ENCODE data around the gene EMC10.

DNA sequence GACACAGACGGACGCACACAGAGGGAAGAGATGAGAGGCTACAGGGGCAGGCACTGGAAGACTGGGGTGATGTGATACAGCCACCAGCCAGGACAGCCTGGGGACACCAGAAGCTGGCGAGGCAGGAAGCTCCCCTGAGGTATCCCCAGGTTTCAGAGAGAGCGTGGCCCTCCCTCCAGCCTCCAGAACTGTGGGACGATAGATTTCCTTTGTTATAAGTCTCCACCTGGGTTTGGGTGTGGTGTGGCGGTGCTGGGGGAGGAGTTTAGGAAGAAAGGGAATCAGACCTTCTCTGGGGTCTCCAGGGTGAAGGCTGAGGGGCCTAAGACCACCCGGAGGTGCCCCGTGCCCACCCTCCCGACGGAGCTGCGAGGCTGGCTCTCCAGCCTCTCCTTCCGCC, 40.1 kb downstream of the EMC10 start:
- TF ChIP-seq NFYA (IDR thresholded peaks at IDR 0.05; ENCODE audit: borderline replicate concordance, low read depth, low read length) (no peak), RCOR1 (conservative IDR thresholded peaks at IDR 0.05; ENCODE audit: low read depth, low read length) (no peak), GABPA (IDR thresholded peaks at IDR 0.05; ENCODE audit: low read depth) (no peak), JUNB (IDR thresholded peaks at IDR 0.05) (no peak)
- TF ChIP-seq, protein P1, sequence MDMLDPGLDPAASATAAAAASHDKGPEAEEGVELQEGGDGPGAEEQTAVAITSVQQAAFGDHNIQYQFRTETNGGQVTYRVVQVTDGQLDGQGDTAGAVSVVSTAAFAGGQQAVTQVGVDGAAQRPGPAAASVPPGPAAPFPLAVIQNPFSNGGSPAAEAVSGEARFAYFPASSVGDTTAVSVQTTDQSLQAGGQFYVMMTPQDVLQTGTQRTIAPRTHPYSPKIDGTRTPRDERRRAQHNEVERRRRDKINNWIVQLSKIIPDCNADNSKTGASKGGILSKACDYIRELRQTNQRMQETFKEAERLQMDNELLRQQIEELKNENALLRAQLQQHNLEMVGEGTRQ (IDR thresholded peaks at IDR 0.05; ENCODE audit: borderline replicate concordance, low read depth, low read length) = no peak
